ENCODE results near the gene EIF4G3.
"Not testable (repeated sequence)": the region's sequence is repeated elsewhere in the genome, so short reads cannot be mapped to it uniquely, and the experiment has no call there.

Gene EIF4G3

DNA sequence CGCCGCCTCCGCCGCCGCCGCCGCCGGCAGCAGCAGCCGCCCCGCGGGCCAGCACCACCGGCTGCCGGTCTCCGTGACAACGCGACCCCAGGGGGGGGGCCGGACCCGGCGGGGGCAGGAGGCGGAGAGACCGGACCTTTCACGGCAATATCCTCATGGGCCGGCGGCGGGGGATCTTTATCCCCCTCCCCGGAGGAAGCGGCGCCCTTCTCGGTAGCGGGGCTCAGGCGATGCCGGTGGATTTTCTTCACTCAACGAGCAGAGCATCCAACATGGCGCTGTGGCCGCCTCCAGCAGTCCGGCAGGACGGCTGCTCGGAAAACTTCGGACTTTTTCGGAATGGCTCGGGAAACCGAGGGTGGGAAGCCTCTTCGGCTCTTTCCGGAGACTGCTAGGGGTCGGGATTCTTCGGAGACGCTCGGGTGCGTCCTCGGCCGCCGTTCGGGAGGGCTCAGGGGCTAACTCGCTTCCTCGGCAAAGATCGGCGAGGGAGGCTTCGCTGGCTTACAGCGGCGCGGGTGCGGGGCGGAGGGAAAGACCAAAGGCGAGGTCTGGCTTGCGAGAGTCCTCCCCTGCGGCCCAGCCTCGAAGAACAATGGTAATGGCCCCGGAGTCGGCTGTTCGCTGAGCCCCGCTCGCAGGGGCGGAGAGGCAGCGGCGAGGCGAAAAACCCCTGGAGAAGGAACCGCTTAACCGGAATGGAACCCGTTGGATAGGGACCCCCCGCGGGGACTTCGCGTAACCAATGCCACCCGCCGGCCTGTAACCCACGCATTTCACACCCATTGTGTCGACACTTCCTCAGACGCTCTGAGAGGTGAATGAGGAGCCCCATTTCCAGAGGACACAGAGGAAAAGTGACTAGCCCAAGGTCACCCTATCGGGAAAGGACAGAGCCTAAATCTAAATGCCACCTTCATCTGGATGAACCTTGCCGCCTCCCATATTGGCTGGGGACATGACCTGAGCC, at the start of gene EIF4G3:
EIF4G3 (minus strand) TSS at position 312 of the 970 bp plus-strand sequence. CDS start 174,155 bp downstream, outside the sequence.
- peak; percentile 97 for DNase-seq (ENCODE audit: low spot score)

DNA sequence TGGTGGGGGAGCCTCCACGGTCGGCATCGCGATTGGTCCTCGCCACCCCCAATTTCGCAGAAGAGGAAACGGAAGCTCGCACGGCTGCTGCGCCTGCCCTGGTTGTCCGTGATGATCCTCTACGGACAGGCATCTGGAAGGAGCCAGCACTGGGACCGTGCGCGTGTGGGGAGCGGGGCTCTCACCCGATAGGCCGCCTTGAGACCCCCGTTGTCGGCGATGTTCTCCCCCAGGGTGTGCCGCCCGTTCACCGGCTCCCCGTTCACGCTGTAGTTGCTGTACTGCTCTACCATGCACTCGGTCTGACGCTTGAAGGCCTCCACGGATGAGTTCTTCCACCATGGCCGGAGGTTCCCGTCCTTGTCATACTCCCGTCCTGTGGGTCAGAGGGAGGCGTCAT, 48.4 kb upstream of the EIF4G3 start:
- no peak for DNase-seq (ENCODE audit: low spot score)

DNA sequence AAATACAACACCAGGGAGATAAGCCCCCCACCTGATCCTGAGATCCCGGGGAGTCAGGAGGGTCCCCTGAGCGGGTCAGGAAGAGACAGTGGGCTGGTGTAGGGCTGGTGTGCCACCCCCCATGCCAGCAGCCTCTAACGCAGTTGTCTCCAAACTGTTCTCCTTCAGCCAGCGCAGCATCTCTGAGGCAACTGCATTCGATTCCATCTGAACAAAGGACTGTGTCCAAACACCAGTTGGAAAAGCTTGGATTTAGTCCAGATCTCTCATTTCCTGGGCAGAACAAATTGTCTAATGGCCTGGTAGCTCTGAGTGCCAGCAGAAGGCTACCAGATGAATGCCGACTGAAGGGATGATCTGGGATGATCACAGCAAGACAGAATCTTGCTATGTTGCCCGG, 44.1 kb upstream of the EIF4G3 start:
- no peak for DNase-seq (ENCODE audit: low spot score)

- no peak for DNase-seq (ENCODE audit: low spot score)
These were observed 43.0 kb upstream of the EIF4G3 start for GRCh38 chr1:21219674-21220073.

- no peak for DNase-seq (ENCODE audit: low spot score)
These were observed 41.3 kb upstream of the EIF4G3 start for GRCh38 chr1:21217812-21218596.

- peak; percentile 67 for DNase-seq (ENCODE audit: low spot score)
These were observed 40.4 kb upstream of the EIF4G3 start for GRCh38 chr1:21216835-21217811.

GRCh38 chr1:21212126-21212525, 35.4 kb upstream of the EIF4G3 start:
- DNase-seq (ENCODE audit: low spot score): no peak

- not testable (repeated sequence) for DNase-seq (ENCODE audit: low spot score)
These were observed 31.5 kb upstream of the EIF4G3 start for GRCh38 chr1:21208137-21208700.

DNA sequence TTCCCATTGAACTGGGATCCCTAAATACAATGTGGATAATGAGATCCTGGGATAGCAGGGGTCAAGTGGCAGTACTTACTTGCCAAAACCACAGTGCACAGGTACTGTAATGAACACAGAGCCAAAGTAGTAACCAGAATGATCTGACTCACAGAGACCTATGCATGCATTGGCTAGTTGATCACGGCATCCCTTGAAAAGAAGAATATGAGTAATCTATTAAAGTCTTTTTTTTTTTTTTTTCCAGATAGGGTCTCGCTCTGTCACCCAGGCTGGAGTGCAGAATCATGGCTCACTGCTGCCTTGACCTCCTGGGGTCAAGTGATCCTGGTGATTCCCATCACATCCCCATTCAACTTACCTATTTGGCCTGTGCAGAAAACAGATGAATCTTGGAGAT, 29.4 kb upstream of the EIF4G3 start:
- no peak for DNase-seq (ENCODE audit: low spot score)

DNA sequence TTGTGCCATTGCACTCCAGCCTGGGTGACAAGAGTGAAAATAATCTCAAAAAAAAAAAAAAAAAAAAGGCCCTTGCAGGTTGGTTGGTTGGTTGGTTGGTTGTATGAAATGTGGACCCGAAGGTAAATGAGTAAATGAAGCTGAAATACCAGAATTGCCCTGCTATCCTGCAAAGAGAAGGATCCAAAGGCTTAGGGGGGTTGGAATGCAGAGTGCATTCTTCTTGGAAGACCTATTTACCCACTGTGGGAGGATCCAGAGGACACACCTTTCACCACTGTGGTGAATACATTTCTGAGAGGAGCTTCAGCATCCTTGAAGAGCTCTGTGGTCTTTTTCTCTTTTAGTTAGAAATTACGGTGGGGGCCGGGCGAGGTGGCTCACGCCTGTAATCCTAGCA, 28.7 kb upstream of the EIF4G3 start:
- DNase-seq (ENCODE audit: low spot score): no peak

GRCh38 chr1:21201650-21202049, 25.0 kb upstream of the EIF4G3 start:
- no peak for DNase-seq (ENCODE audit: low spot score)

- not testable (repeated sequence) for DNase-seq (ENCODE audit: low spot score)
These were observed 24.5 kb upstream of the EIF4G3 start for GRCh38 chr1:21201238-21201637.

DNA sequence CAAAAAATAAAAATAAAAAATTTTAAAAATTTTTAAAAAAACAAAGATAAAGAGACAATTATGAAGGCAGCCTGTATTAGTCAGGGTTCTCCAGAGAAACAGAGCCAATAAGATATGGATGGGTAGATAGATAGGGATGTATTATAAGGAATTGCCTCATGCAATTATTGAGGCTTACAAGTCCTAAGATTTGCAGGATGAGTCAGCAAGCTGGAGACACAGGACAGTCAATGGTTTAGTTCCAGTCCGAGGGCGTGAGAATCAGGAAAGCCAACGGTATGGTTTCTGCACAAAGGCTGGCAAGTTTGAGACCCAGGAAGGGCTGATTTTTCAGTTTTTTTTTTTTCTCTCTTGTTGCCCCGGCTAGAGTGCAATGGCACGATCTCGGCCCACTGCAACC, 24.1 kb upstream of the EIF4G3 start:
- no peak for DNase-seq (ENCODE audit: low spot score)

DNA sequence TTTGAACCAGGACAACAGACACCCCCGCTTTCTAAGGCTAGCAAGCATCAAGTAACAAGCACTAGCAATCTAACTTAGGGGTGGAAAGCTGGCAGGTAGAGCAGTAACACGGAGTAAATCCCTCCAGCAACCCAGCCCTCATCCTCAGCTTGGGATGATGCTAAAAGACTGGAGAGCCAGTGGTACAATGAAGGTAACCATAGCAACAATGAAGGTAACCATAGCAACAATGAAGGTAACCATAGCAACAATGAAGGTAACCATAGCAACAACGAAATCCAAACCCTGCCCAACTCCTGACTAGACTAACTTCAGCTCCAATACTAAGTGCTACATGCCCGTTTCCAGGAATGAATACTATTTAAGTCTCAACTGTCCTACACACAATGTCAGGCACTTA, 22.2 kb upstream of the EIF4G3 start:
- no peak for DNase-seq (ENCODE audit: low spot score)

DNA sequence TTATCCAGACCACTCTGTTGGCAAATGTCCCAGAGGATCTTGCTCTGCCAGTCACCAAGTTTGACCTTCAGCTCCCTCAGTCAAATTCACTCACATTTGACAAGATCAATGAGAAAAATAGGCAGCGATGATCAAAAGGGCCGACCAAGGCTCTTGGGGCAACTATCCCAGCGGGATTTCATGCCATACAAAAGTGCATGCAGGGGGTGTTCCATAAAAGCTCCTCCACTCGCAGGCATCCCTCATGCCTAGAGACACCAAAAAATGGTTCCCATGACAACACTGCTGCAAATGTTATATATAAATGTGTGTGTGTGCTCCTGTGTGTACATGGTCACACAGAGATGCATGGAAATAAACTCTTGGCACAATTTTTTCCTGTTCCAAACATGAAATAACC, 16.2 kb upstream of the EIF4G3 start:
- no peak for DNase-seq (ENCODE audit: low spot score)

DNA sequence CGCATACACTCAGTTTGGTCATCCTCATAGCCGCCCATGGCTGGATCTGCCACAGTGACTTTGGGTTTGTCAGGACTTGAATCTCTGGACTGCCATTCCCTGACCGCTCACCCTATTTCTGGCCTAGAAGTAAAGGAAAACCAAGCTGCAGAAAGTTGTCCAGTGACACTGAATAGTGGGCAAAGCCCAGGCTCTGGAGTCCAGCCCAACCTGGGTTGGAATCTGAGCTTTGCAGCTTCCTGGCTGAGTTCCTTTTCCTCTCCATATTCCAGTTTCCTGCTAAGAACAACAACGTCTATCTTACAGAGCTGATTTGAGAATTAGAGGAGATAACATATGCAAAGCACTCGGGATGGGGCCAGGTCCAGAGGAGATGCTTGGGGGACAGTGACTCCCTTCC, 15.6 kb upstream of the EIF4G3 start:
- DNase-seq (ENCODE audit: low spot score): no peak

DNA sequence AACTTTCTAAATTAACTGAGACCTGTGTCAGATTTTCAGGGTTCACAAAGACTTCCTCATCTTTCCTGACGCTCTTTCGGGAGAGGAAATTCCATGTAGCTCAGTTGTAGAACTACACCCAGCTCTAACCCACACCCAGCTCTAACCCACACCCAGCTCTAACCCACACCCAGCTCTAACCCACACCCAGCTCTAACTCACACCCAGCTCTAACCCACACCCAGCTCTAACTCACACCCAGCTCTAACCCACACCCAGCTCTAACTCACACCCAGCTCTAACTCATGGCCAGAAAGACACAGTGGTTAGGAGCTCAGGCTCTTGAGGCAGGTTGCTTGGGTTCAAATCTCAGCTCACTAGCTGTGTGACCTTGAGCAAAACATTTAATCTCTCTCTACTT, 14.1 kb upstream of the EIF4G3 start:
- DNase-seq (ENCODE audit: low spot score): not testable (repeated sequence)

- no peak for DNase-seq (ENCODE audit: low spot score)
These were observed 13.3 kb upstream of the EIF4G3 start for GRCh38 chr1:21189906-21190500.

GRCh38 chr1:21189421-21189820, 12.7 kb upstream of the EIF4G3 start:
- DNase-seq (ENCODE audit: low spot score): no peak

DNA sequence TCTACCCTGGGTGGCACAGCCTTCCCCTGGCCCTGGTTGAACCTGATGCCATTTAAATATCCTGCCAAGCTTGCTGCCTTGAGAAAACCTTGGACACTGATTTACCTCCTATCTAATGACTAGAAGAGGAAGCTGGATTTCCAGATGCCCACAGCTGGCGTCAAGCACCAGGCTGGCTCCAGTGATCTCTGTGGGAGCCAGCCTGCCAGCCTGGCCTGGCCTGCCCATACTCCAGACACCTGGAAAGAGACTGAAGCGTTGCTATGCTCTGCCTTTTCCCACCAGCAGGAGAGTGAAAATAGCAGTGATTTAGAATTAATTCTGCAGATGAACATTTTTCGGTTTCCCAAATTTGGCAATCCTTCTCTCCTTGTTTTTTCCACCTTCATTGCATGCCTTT, 11.5 kb upstream of the EIF4G3 start:
- no peak for DNase-seq (ENCODE audit: low spot score)

GRCh38 chr1:21185221-21185731, 8.6 kb upstream of the EIF4G3 start:
- DNase-seq (ENCODE audit: low spot score): no peak
